OCI-LY7 (cell line): Measurements from ENCODE around the gene UBE2L3. TPM values are rescaled to one million over a fixed set of nuclear protein-coding genes. Genes with fewer than 3 reads are reported as not detected.
A peak's percentile ranks its signal among the peaks of the same experiment; 100 is the strongest.

Experiments
- BruUV-seq: library from RNA; stranded (reverse); fragments of 400-500 nt; replicated peaks from 2 replicates; lab custom pipeline; 2021; lab: Mats Ljungman, UMichigan
- CTCF ChIA-PET: fragments of 300-600 bp; sonication (Branson Sonifier 250); formaldehyde crosslinking; loops from one replicate; lab custom pipeline; 2022; ENCODE audit warnings: antibody characterized with exemption; ENCODE audit not compliant: unreplicated experiment; lab: Charles Lee
- POLR2A ChIA-PET: fragments of 300-600 bp; sonication (Branson Sonifier 250); formaldehyde crosslinking; loops from one replicate; lab custom pipeline; 2022; ENCODE audit warnings: antibody characterized with exemption; lab: Charles Lee
- DNase-seq: peaks from one replicate; pipeline ENCODE4 v3.0.0-alpha.2; 2015; ENCODE audit warnings: low spot score
- H2AFZ ChIP-seq: fragments of 200-600 bp; sonication (generic), shearing (Covaris generic); 2 replicates; pipeline ENCODE4 v1.6.1; 2014; ENCODE audit warnings: mild to moderate bottlenecking, antibody characterized with exemption, low read length, moderate library complexity
- H3K27ac ChIP-seq: fragments of 200-600 bp; sonication (generic); 2 replicates; pipeline ENCODE4 v1.5.1; 2014; ENCODE audit warnings: mixed run types, low read depth, mild to moderate bottlenecking, moderate library complexity, low read length, inconsistent platforms; ENCODE audit not compliant: poor library complexity, severe bottlenecking
- H3K36me3 ChIP-seq: fragments of 200-600 bp; sonication (generic); 2 replicates; pipeline ENCODE4 v1.6.1; 2014; ENCODE audit warnings: mild to moderate bottlenecking, antibody characterized with exemption, low read length, moderate library complexity, mixed read lengths; ENCODE audit not compliant: insufficient read depth
- H3K4me1 ChIP-seq: fragments of 200-600 bp; sonication (generic); 2 replicates; pipeline ENCODE4 v1.5.1; 2014; ENCODE audit warnings: mild to moderate bottlenecking, low read length; ENCODE audit not compliant: insufficient read depth, poor library complexity, severe bottlenecking
- H3K4me2 ChIP-seq: fragments of 200-600 bp; sonication (generic); 2 replicates; pipeline ENCODE4 v1.6.1; 2014; ENCODE audit warnings: mild to moderate bottlenecking, low read length
- H3K4me3 ChIP-seq: fragments of 200-600 bp; sonication (generic); 2 replicates; pipeline ENCODE4 v1.5.1; 2014; ENCODE audit warnings: mild to moderate bottlenecking, low read depth, low read length; ENCODE audit not compliant: poor library complexity, severe bottlenecking
- H3K79me2 ChIP-seq: fragments of 200-600 bp; sonication (generic); 2 replicates; pipeline ENCODE4 v1.6.1; 2016; ENCODE audit warnings: low read depth, mild to moderate bottlenecking, low read length, moderate library complexity, mixed read lengths; ENCODE audit not compliant: insufficient read depth
- H3K9me2 ChIP-seq: fragments of 200-600 bp; sonication (generic); 2 replicates; pipeline ENCODE4 v1.6.1; 2016; ENCODE audit warnings: mild to moderate bottlenecking, low read length, mixed read lengths; ENCODE audit not compliant: insufficient read depth
- H3K9me3 ChIP-seq: fragments of 200-600 bp; sonication (generic); 2 replicates; pipeline ENCODE4 v1.6.1; 2014; ENCODE audit warnings: mild to moderate bottlenecking, mixed run types, low read length, mixed read lengths
- H4K20me1 ChIP-seq: fragments of 200-600 bp; sonication (generic); 2 replicates; pipeline ENCODE4 v1.6.1; 2014; ENCODE audit warnings: mild to moderate bottlenecking, antibody characterized with exemption, low read length, moderate library complexity, mixed read lengths; ENCODE audit not compliant: insufficient read depth
- CTCF ChIP-seq: fragments of 200-600 bp; sonication (generic); conservative IDR thresholded peaks from 2 replicates; pipeline ENCODE4 v1.5.1; 2014; ENCODE audit warnings: mild to moderate bottlenecking, antibody characterized with exemption, low read length, moderate library complexity, mixed read lengths
- EZH2phosphoT487 ChIP-seq: fragments of 200-600 bp; sonication (generic); IDR thresholded peaks from 2 replicates; pipeline ENCODE4 v1.6.1; 2018; ENCODE audit warnings: low read depth, borderline replicate concordance, mild to moderate bottlenecking, mixed run types, antibody characterized with exemption, low read length, moderate library complexity, mixed read lengths
- intact Hi-C: fragments of 100-400 bp; cut with micrococcal nuclease; formaldehyde crosslinking; loops from one replicate; pipeline ENCODE4 v1.10.0; 2022; ENCODE audit not compliant: unreplicated experiment
- total RNA-seq, 2 experiments: library from RNA; depleted of rRNA in 1 of 2; stranded (reverse); fragments of >200 nt in 1 of 2; shearing (Covaris generic) in 1 of 2; gene quantifications; 2 replicates each; pipeline ENCODE4 v1.2.3, GENCODE V29; 2014 to 2022

UBE2L3 gene
- total RNA-seq, 2 experiments from 2014 or later, result 63.8 to 67.1 TPM

GRCh38 chr22:21652547-21653545 lies 85.3 kb downstream of the UBE2L3 start:
- POLR2A ChIA-PET, result interaction anchor here (0.7 to 2.5 kb wide), 4 partner anchors 10 to 1412 kb away, joined by 3 to 7 read pairs (median 4); partner anchors contain the start of genes PPIL2 and SDF2L1
- no peaks in the 10 kb centered on the region for H4K20me1 ChIP-seq
- H3K4me1 ChIP-seq, result peaks cover 39% of the 10 kb centered on the region
- peak overlapping the region; percentile 76 for H3K4me3 ChIP-seq
- intact Hi-C loops, result no loop called here
- CTCF ChIA-PET, result interaction anchor here (0.8 to 1.0 kb wide), 2 partner anchors 11 to 13 kb away, joined by 3 to 4 read pairs; partner anchors contain the start of gene PPIL2
- H3K36me3 ChIP-seq, result peaks cover 30% of the 10 kb centered on the region
- H3K9me3 ChIP-seq, result no peaks in the 10 kb centered on the region
- DNase-seq, result peak; percentile 40
- peak overlapping the region; percentile 68 for H3K27ac ChIP-seq
- TF ChIP-seq CTCF (peak; percentile 52), EZH2phosphoT487 (no peak)
- no peaks in the 10 kb centered on the region for H3K9me2 ChIP-seq
- no peaks in the 10 kb centered on the region for H3K79me2 ChIP-seq
- peak overlapping the region; percentile 97 for H3K4me2 ChIP-seq
- peak overlapping the region; percentile 97 for H2AFZ ChIP-seq
- no TSS peak for BruUV-seq

DNA sequence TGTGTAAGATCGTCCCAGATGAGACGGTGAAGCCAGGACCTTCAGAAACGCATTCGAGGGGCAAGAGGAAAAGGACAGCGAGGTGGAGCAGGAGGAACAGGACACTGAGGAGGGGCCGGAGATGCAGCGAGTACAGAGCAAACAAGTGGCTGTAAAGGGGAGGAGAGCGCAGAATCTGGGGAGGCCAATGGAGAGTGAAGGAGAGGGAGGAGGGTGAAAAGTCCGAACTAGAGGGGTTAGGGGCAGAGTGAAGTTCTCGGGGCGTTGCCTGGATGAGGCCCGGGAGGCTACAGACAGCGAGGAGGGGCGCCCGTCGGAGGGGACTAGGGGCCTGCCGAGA lies 89.5 kb downstream of the UBE2L3 start:
- H4K20me1 ChIP-seq, result no peaks in the 10 kb centered on the region
- no peaks in the 10 kb centered on the region for H3K9me3 ChIP-seq
- POLR2A ChIA-PET, result no interaction called here
- TF ChIP-seq EZH2phosphoT487 (no peak), CTCF (no peak)
- CTCF ChIA-PET, result no interaction called here
- BruUV-seq, result no TSS peak
- no peaks in the 10 kb centered on the region for H3K9me2 ChIP-seq
- H3K4me1 ChIP-seq, result peaks cover 33% of the 10 kb centered on the region
- peak overlapping the region; percentile 30; the same call in 1 of the 2 replicates for H2AFZ ChIP-seq
- intact Hi-C loops, result no loop called here
- no peak overlapping the region for H3K27ac ChIP-seq
- H3K4me2 ChIP-seq, result peak overlapping the region; percentile 85
- no peak for DNase-seq
- H3K36me3 ChIP-seq, result peaks cover 16% of the 10 kb centered on the region
- peak overlapping the region; percentile 68 for H3K4me3 ChIP-seq
- no peaks in the 10 kb centered on the region for H3K79me2 ChIP-seq
